Measurements from ENCODE around the gene FBLIM1. TPM values are rescaled to one million over a fixed set of nuclear protein-coding genes. Genes with fewer than 3 reads are reported as not detected.

Gene FBLIM1
- total and polyA plus RNA-seq, 2 donors from 2014 or later: 16.6 to 89.3 TPM

DNA sequence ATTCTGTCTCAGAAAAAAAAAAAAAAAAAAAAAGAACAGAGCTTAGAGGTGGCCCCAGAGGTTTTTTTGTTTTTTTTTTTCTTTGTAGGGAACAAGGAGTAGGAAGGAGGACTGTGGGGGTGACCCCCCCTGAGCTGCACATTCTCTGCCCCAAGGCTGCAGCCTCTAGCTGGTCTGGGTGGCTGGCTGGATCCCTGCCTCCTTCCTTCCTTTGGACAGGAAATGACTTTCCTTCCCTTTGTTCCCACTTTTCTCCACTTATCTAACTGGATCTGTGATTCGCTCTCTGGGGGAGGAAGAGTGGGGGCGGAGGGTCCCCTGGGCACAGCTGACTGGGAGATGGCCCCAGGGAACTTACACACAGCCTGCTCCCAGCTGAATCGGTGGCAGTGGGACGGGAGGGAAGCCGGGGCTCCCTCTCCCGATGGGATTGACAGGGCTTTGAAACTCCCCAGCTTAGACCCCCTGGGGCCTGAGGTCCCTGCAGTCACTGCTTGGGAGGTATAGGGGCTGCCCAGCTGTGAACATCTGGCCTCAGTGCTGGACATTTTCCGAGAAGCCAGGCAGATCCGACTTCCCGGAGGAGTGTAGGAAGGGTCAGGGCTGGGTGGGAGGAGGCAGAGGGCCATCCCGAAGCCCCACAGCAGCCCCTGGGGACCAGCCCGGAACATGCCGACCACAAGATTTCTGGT, 2.1 kb downstream of the FBLIM1 start:
- Histone ChIP-seq H3K4me3 (ENCODE audit: low read length in 3 of 3) (peak overlapping the region in 2 of 3 donors; percentile 1 to 17), H3K27ac (ENCODE audit: low read depth in 2 of 2, low read length in 2 of 2) (peak overlapping the region; percentile 2 to 68), H3K9me3 (ENCODE audit: control insufficient read depth in 2 of 3, insufficient read depth in 1 of 3, low read length in 3 of 3) (no peaks in the 10 kb centered on the region), H3K27me3 (ENCODE audit: control insufficient read depth, insufficient read depth, low read length) (no peaks in the 10 kb centered on the region), H3K9ac (ENCODE audit: low read length in 3 of 3) (no peak overlapping the region), H3K4me1 (ENCODE audit: control insufficient read depth in 2 of 3, insufficient read depth in 2 of 3, low read depth in 1 of 3, low read length in 3 of 3) (peaks cover 0 to 9% (median 0%) of the 10 kb centered on the region in 3 donors), H3K36me3 (ENCODE audit: control insufficient read depth in 2 of 3, insufficient read depth in 3 of 3, low read length in 3 of 3) (no peaks in the 10 kb centered on the region)
- FAIRE-seq (no peak), DNase-seq (peak; percentile 78 to 95 (median 83))
- TF ChIP-seq, protein P1, sequence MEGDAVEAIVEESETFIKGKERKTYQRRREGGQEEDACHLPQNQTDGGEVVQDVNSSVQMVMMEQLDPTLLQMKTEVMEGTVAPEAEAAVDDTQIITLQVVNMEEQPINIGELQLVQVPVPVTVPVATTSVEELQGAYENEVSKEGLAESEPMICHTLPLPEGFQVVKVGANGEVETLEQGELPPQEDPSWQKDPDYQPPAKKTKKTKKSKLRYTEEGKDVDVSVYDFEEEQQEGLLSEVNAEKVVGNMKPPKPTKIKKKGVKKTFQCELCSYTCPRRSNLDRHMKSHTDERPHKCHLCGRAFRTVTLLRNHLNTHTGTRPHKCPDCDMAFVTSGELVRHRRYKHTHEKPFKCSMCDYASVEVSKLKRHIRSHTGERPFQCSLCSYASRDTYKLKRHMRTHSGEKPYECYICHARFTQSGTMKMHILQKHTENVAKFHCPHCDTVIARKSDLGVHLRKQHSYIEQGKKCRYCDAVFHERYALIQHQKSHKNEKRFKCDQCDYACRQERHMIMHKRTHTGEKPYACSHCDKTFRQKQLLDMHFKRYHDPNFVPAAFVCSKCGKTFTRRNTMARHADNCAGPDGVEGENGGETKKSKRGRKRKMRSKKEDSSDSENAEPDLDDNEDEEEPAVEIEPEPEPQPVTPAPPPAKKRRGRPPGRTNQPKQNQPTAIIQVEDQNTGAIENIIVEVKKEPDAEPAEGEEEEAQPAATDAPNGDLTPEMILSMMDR (IDR thresholded peaks at IDR 0.05; ENCODE audit: borderline replicate concordance, extremely low read depth, insufficient read depth): no peak
- intact Hi-C loops (cut with DNase I): no loop called here

DNA sequence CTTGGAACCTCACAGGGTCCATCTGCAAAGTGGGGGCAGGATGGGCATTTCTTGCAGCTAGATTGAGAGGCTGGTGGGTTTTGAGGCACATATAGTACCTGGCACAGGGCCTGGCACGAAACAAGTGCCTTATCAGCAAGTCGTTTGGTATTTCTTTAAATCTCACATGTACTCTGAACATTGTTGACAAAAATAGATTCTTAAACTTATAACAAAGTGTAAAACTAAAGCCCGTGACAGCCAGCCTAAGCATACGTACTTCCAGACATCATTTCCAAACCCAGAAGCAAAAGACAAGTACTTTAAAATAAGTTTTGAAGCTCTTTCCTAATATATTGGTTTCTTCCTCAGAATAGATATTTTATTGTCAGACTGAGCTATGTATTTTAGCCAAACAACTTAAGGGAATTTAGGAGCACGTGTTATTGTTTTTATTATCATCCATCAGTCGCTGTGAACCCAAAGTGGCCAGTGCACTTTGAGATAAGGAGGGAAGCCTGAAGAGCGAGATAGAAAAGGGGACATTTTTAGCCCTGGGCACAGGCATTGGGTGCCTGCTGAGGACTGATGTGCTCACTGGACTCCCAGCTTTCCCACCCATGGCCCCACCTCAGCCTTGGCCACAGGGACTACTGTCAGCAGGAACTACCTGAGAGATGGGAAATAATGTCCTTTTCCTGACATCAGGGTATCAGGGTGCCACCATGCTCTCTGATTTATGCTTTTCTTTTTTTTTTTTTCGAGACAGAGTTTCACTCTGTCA, 3.0 kb downstream of the FBLIM1 start:
- H3K36me3 ChIP-seq (ENCODE audit: control insufficient read depth in 2 of 3, insufficient read depth in 3 of 3, low read length in 3 of 3): no peaks in the 10 kb centered on the region
- peak overlapping the region in 1 of 3 donors; percentile 11 for H3K4me3 ChIP-seq (ENCODE audit: low read length in 3 of 3)
- H3K9me3 ChIP-seq (ENCODE audit: control insufficient read depth in 2 of 3, insufficient read depth in 1 of 3, low read length in 3 of 3): no peaks in the 10 kb centered on the region
- H3K27me3 ChIP-seq (ENCODE audit: control insufficient read depth, insufficient read depth, low read length): no peaks in the 10 kb centered on the region
- H3K27ac ChIP-seq (ENCODE audit: low read depth in 2 of 2, low read length in 2 of 2): peak overlapping the region; percentile 51 to 68
- no peak overlapping the region for H3K9ac ChIP-seq (ENCODE audit: low read length in 3 of 3)
- intact Hi-C loops (cut with DNase I): no loop called here
- peaks cover 0 to 9% (median 0%) of the 10 kb centered on the region in 3 donors for H3K4me1 ChIP-seq (ENCODE audit: control insufficient read depth in 2 of 3, insufficient read depth in 2 of 3, low read depth in 1 of 3, low read length in 3 of 3)
- TF ChIP-seq, protein P1 (IDR thresholded peaks at IDR 0.05; ENCODE audit: borderline replicate concordance, extremely low read depth, insufficient read depth): no peak
- DNase-seq: no peak
- no peak for FAIRE-seq

DNA sequence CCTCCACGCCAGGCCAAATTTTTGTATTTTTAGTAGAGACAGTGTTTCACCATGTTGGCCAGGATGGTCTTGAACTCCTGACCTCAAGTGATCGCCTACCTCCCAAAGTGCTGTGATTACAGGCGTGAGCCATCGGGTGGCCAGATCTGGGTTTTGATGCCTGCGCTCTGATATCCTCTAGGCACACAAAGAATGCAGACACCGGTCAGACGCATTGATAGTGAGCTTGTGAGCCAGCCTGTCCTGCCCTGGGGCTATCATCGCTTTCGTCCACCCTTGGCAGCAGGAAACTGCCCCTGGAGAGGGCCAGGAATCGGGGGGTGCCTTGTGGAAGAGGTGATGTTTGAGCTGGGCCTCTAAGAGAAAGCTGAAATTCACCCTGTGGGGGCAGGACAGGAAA, 4.0 kb downstream of the FBLIM1 start:
- no peak for FAIRE-seq
- H3K27me3 ChIP-seq (ENCODE audit: control insufficient read depth, insufficient read depth, low read length): no peaks in the 10 kb centered on the region
- intact Hi-C loops (cut with DNase I): no loop called here
- H3K4me1 ChIP-seq (ENCODE audit: control insufficient read depth in 2 of 3, insufficient read depth in 2 of 3, low read depth in 1 of 3, low read length in 3 of 3): peaks cover 0 to 9% (median 0%) of the 10 kb centered on the region in 3 donors
- H3K4me3 ChIP-seq (ENCODE audit: low read length in 3 of 3): no peak overlapping the region
- H3K9ac ChIP-seq (ENCODE audit: low read length in 3 of 3): no peak overlapping the region
- DNase-seq: no peak
- H3K27ac ChIP-seq (ENCODE audit: low read depth in 2 of 2, low read length in 2 of 2): no peak overlapping the region
- H3K36me3 ChIP-seq (ENCODE audit: control insufficient read depth in 2 of 3, insufficient read depth in 3 of 3, low read length in 3 of 3): no peaks in the 10 kb centered on the region
- no peaks in the 10 kb centered on the region for H3K9me3 ChIP-seq (ENCODE audit: control insufficient read depth in 2 of 3, insufficient read depth in 1 of 3, low read length in 3 of 3)
- TF ChIP-seq, protein P1 (IDR thresholded peaks at IDR 0.05; ENCODE audit: borderline replicate concordance, extremely low read depth, insufficient read depth): no peak

Measured in kidney (tissue), 14 donors.